SIG-M5 treated with dmso at 0.1 percent for 504 hours (cell line): ENCODE measurements around the gene SSR2.

Experiments used
- DNase-seq: peaks from one replicate; lab custom pipeline; 2025; ENCODE audit not compliant: unreplicated experiment; lab: John Stamatoyannopoulos, UW

SSR2 gene

DNA sequence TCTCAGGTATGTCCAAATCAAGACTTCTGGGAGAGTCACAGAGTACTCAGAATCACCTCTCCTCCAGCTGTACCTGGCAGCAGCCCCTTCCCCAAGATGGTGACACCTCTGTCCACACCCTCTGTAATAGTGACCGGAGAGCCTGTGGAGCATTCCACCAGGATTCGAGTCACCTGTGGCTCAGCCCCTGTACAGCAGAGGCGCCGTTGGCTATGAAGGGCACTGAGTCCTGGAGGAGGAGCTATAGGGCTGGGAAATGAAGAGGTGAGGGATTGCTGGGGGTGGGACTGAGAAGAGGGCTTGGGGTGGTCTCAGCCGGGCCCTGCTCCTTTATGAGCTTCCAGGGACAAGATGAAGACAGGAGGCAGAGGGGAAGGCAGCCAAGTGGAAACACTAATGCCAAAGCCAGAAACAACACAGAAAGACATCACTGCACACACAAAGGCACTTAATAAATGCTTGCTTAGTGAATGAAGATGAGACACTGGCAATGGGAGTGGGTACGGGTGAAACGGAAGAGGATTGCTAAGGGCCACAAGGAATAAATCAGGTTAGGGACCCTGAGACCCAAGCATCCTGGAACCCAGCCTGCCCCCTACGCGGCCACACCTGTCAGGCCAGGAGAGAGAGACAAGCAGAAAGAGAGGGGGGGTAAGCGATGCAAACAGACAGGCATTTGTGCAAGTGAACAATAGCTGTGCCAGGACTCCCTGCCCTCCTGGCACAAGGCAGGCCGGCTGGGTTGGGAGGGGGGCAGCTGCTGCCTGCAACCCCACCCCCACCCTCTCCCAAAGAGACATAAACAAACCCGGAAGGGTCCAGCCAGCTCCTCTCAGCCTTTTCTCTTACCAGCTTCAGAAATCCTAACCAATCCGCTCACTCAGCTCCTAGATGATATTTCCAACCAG is 46.3 kb downstream of the SSR2 start:
- DNase-seq: no peak

DNA sequence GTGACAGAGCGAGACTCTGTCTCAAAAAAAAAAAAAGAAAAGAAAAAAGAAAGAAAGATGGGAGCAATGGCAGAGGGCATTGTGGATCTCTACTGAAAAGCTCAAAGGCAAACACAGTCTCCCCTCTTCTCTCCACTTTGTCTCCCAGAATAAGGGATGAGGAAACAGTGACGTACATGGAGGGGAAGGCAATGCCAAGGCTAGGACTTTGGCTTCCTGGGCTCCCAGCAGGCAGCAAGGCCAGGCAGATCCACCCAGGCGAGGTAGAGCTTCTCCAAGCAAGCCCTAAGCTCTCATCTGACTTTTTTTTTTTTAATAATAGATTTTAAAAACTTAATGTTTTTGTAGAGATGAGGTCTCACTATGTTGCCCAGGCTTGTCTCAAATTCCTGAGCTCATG is 47.0 kb downstream of the SSR2 start:
- no peak for DNase-seq

DNA sequence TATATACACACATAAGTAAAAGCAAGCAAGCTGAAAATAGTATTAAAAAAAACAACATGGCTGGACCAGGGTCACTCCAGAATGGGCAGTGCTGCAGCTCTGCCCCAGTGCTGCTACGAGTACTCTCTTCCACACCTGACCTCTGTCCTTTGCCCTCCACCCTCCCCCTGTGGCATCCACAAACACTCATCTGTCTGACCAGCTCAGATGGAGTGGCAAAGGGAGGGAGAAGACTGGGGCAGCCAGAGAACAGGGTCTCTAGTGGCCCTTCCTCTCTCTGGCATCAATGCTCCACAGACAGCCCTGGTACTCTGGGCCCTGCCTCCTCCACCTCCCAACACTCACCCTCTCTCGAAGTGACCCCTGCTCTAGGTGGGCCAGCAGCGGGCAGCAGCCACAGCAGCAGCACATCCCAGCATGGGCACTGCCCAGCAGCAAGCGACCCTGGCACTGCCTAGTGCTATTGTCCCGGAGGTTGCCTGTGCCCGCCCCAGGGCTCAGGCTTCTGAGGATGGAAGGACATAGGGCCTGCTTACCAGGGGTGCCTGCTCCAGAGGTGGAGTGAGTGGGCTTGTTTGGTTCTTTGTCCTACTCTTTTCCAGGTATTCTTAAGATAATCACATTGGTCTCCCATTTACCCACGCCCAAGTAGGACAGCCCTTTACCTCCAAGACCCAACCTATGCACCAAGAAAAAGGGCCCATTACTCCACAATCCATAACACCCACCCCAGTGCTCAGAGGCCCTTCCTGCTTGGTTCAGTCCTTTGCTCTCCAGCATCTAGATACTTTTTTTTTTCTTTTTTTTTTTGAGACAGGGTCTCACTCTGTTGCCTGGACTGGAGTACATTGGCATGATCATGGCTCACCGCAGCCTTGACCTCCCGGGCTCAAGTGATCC is 48.6 kb downstream of the SSR2 start:
- DNase-seq: no peak

DNA sequence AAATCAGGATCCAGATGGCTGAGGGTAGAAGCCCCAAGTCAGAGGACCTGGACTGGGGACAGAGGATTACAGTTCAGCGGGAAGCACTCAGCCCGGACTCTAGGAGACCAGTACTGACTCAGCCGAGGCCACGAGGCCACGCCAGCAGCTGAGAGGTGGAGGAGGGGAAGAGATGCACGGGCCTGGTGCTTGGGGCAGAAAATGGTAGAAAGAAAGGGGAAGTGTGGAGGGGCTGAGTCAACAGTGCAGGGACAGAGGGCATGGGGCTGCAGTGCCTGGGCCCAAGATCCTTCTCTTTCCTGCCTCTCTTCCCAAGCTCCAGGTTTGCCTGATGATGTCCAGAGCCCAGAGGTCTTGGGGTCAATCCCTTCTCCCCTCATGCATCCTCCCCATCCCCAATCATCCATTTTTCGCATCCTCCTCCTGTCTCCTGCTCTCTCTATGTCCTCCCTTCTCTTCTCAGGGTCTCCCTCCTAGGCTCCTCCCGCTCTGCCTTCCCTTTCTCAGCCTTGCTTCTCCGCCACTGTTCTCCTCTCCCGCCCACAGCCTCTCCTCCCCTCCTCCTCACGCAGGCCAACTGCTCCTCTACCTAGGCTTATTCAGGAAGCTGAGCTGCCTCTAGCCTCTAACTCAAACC is 50.1 kb downstream of the SSR2 start:
- peak; percentile 97 for DNase-seq

DNA sequence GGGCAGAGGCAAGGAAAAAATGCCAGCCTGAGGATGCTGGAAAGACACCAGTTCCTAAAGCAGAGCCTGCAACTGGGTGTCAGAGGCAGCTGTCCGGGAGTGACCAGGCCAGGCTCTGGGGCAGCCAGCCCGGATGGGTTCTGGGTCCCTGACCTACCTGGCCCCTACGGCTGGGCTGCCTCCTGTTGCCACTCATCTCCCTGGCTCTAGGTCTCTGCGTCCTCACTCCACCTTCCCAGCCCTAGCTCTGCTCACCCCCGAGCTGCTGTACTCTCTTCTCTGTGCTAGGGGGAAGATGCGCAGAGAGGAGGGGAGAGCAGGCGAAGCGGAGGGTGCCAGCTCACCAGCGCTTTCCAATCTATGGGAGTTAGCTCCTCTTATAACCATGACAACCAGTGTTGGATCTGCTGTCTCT is 51.4 kb downstream of the SSR2 start:
- no peak for DNase-seq

DNA sequence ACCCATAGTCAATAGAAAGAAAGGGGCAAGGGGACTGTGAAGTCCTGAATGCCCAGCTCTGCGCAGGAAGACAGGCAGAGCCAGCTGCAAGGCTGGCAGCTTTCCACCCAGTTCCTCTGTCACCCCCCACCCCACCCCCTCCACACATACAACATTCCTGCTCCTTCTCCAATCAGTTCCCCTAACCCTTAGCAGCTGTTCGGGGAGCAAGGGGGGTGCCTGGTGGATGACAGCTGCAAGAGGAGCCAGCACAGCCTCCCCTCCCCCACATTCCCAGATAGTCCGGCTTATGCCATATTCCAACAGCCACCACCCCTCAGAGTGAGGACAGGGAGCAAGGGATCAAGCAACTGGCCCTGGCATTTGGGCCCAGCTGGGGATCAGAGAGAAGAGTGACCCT is 52.1 kb downstream of the SSR2 start:
- DNase-seq: no peak

DNA sequence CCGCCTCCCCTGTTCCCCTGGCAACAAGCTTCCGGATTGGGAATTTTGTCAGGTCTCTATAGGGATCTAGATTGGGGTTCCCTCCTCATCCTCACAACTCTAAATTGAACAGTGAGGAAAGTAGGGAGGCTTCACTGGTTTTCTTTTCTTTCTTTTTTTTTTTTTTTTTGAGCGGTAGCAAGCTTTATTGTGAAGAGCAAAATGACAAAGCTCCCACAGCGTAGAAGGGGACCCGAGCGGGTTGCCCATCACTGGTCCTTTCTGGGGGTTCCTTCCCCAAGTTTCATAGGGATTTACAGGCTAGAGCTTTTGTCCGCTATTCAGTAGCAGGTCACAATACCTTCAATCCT is 52.7 kb downstream of the SSR2 start:
- DNase-seq: no peak

DNA sequence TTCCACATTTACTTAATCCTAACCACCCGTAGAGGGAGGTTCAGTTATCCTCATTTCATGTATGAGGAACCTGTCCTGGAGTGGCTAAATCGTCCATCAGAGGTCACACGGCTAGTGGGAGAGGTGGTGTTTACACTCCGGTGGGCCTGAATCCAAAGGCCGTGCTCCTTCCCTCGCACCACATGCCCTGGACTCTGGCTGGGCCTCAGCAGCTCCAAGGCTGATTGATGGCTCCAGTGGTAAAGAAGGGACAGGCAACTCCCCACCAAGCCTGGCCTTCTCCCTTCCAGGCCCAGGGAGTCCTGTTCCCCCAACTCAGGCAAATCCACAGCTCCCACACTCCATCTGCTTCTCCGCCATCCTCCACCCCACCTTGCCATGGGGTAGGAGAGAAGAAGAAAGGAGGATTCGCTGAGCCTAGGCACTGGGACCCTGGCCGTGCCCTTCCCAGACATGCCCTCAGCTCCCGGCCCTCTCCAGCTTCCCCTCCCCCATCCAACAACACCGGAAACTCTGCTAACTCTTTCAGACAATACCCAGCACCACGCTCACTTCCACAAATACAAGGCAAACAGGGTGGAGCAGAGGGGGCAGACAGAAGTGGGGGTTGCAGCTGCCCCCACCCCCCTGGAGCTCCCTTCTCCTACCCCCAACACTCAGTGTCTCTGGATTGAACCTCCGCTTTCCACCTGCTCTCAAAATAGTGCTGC is 53.3 kb downstream of the SSR2 start:
- DNase-seq: peak; percentile 35

DNA sequence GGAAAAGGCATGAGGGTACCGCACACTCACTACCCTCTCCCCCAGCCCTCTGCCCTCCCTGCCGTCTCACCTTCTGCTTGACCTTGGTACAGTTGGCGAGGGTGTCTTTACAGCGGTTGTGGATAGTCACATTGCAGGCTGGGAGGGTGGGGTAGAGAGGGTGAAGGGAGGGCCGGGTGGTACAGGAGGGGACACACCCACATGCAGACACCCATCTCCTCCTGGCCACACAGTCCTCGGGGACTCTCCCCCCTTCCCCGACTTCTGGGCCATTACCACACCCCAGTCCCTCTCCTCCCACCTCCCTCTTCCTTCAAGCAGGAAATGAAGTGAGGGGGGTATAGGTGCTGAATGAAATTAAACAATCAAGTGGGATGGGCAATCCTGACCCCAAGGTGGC is 54.0 kb downstream of the SSR2 start:
- DNase-seq: no peak

DNA sequence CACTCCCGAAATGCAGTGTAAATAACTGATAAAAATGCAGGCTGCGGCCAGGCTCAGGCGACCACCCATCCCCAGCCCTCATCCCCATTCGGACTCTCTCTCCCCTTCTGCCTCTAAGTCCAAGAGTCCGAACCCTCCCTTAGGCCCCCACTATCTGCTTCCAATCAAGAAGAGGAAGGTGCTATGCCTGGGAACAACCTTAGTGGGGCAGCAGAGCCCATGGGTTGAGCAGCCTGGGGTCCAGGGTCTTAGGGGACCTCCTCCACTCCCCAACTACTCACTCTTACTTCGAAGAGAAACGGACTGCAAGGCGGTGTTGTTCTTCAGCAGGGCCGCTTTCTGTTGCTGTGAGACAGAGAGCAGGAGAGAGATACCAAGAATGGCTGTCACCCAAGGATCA is 54.6 kb downstream of the SSR2 start:
- no peak for DNase-seq

DNA sequence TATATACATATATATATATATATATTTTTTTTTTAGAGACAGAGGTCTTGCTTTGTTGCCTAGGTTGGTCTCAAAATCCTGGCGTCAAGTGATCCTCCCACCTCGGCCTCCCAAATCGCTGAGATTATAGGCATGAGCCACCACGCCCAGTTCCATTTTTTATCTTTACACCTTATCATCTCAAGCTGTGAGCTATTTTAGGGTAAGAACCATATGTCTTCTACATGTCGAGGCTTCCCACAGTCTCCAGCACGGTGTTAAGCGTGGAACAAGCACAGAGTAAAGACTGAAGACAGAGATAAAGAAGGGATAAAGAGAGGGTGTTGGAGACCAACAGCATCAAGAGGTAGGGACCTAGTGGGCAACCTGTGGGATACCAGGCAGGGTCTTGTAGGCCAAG is 56.6 kb downstream of the SSR2 start:
- DNase-seq: no peak

DNA sequence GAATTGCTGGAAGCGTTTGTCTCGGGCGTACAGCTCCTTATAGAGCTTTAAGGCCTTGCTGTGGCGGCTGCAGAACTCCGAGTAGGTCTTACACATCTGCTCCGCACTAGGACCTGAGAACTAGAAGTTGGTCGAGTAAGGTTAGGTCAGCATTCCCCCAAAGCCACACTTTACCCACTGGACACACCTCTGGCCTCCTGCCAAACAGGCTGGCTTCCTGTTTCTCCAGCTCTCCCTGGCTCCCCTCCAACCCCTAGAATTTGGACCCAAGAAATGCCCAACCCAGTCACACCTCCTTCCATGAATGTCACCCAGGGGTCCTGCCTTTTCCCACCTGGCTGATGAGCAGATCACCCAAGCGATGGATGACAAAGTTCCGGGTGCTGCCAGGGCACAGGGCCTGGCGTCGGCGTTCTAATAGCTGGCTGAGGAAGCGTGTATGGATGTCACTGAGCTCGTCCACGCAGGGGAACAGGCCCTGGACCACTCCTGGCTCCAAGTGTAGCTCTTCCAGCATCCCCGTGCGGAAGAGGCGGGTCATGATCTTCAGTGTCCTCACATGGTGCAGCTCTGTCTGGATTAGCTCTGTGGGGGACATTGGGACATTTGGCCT is 58.0 kb downstream of the SSR2 start:
- no peak for DNase-seq

DNA sequence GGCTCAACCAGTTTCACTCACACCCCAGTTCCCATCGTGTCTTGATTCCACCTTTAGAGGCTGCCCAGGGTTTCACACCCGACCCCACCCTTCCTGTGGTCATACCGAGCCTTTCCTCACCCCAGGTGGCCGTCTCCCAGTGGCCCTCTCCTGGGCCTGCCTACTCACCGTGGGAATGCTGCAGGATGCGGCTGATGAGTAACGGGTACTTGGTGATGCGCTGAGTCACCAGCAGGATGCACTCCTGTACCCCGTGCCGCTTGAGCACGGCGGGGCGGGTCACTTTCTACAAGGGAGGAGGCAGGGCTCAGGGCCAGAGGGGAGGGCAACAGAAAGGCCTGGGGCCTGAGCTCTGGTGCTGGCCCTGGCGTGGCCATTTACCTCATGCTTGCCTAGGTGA is 58.8 kb downstream of the SSR2 start:
- DNase-seq: no peak

DNA sequence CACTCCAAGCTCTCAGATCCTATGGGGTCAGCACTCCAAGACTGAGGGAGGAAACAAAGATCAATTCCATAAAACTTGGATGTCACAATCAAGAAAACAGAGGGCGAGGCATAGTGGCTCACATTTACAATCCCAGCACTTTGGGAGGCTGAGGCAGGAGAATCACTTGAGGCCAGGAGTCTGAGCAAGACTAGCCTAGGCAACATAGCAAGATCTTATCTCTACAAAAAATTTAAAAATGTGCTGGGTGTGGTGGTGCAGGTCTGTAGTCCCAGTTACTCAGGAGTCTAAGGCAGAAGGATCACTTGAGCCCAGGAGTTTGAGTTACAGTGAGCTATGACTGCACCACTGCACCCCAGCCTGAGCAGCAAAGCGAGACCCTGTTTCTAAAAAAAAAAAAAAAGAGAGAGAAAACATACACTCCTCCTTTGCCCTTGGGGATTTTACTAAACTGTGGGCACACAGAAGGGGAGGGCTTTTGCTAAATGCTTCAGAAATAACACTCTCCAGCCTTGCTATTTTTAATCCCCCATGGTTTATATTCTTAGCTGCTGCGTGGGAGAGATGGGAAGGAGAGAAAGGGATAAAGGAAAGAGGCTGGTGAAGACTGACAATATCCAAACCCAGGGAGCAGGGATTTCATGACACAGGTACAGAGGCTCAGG is 60.5 kb downstream of the SSR2 start:
- no peak for DNase-seq
